HCT116 (cell line): ENCODE measurements around the gene ARHGAP10.

ENCODE experiments used
- CBX3 ChIP-seq: IDR thresholded peaks from 2 replicates; pipeline ENCODE4 v1.6.1; 2012; ENCODE audit warnings: low read depth
- POLR2A ChIP-seq: IDR thresholded peaks from 2 replicates; pipeline ENCODE4 v1.7.0; 2011; ENCODE audit warnings: borderline replicate concordance; ENCODE audit not compliant: insufficient read depth, insufficient read length; ENCODE audit errors: extremely low read depth
- RAD21 ChIP-seq: IDR thresholded peaks from 2 replicates; pipeline ENCODE4 v1.6.1; 2012; ENCODE audit warnings: low read depth, mild to moderate bottlenecking
- SP1 ChIP-seq: IDR thresholded peaks from 2 replicates; pipeline ENCODE4 v1.6.1; 2012; ENCODE audit warnings: low read depth
- TCF7L2 ChIP-seq: IDR thresholded peaks from 2 replicates; pipeline ENCODE4 v1.7.0; 2011; ENCODE audit warnings: borderline replicate concordance, inconsistent platforms; ENCODE audit not compliant: insufficient read depth, insufficient read length; ENCODE audit errors: extremely low read depth
- TF ChIP-seq, protein P1 (sequence below), 3 experiments: fragments of 200-600 bp in 1 of 3; sonication (generic) in 1 of 3; IDR thresholded peaks in 2 of 3; conservative IDR thresholded peaks in 1 of 3; 2 replicates each; pipeline ENCODE4 v1.5.1; 2012 to 2017; ENCODE audit warnings: low read depth in 2 of 3, low read length in 2 of 3, antibody characterized with exemption in 1 of 3, borderline replicate concordance in 1 of 3, control low read depth in 1 of 3, mild to moderate bottlenecking in 1 of 3, mixed read lengths in 1 of 3, mixed run types in 1 of 3, moderate library complexity in 1 of 3; ENCODE audit not compliant: insufficient read depth in 1 of 3

DNA sequence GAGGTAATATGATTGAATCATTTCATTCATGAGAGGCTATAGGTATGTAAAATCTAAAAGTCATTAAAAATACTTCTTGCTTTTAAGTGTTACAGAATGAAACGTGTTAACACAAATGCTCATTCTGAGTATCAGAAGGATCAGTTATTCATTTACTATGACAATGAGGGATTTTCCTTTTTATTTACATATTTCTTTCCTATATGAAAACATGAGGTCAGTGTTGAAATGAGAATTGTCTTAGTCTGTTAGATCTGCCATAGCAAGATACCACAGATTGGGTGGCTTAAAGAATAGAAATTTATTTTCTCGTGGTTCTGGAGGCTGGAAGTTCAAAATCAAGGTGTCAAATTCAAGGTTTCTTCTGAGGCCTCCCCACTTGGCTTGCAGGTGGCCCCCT lies 181.2 kb downstream of the ARHGAP10 start:
- TF ChIP-seq, protein P1, sequence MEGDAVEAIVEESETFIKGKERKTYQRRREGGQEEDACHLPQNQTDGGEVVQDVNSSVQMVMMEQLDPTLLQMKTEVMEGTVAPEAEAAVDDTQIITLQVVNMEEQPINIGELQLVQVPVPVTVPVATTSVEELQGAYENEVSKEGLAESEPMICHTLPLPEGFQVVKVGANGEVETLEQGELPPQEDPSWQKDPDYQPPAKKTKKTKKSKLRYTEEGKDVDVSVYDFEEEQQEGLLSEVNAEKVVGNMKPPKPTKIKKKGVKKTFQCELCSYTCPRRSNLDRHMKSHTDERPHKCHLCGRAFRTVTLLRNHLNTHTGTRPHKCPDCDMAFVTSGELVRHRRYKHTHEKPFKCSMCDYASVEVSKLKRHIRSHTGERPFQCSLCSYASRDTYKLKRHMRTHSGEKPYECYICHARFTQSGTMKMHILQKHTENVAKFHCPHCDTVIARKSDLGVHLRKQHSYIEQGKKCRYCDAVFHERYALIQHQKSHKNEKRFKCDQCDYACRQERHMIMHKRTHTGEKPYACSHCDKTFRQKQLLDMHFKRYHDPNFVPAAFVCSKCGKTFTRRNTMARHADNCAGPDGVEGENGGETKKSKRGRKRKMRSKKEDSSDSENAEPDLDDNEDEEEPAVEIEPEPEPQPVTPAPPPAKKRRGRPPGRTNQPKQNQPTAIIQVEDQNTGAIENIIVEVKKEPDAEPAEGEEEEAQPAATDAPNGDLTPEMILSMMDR (IDR thresholded peaks at IDR 0.05 in 2 of 3, conservative IDR thresholded peaks at IDR 0.05 in 1 of 3; ENCODE audit: borderline replicate concordance in 1 of 3, insufficient read depth in 1 of 3, low read depth in 2 of 3, low read length in 2 of 3): no peak
- TF ChIP-seq RAD21: no peak
- TF ChIP-seq SP1: no peak
- TF ChIP-seq TCF7L2: no peak
- no peak for TF ChIP-seq CBX3
- no peak for TF ChIP-seq POLR2A
